Prostate gland (tissue), 2 donors: ENCODE data around the gene YIPF2. TPM values are rescaled to one million over a fixed set of nuclear protein-coding genes. Genes with fewer than 3 reads are reported as not detected.
"Not testable (repeated sequence)": the region's sequence is repeated elsewhere in the genome, so short reads cannot be mapped to it uniquely, and the experiment has no call there.

ENCODE experiments used
- DNase-seq: peaks from one replicate; pipeline ENCODE4 v3.0.0-alpha.2; 2019; ENCODE audit warnings: low spot score
- H3K27ac ChIP-seq, 2 donors: fragments of 200-600 bp; sonication (generic); 2 replicates each; pipeline ENCODE4 v1.5.1; 2017 to 2019
- H3K27me3 ChIP-seq: fragments of 200-600 bp; sonication (generic); replicated peaks from 2 replicates; pipeline ENCODE4 v1.5.1; 2019; ENCODE audit not compliant: insufficient read depth
- H3K36me3 ChIP-seq, 2 donors: fragments of 200-600 bp; sonication (generic); 1 replicate in 1 of 2; 2 replicates in 1 of 2; pipeline versions ENCODE4 v1.5.1 to v1.8.1; 2017 to 2019
- H3K4me1 ChIP-seq: fragments of 200-600 bp; sonication (generic); replicated peaks from 2 replicates; pipeline ENCODE4 v1.5.1; 2019
- H3K4me3 ChIP-seq, 2 donors: fragments of 200-600 bp; sonication (generic); 2 replicates each; pipeline ENCODE4 v1.5.1; 2017 to 2019
- H3K9me3 ChIP-seq: fragments of 200-600 bp; sonication (generic); 2 replicates; pipeline ENCODE4 v1.5.1; 2017
- POLR2A ChIP-seq: fragments of 450-650 bp; IDR thresholded peaks from one replicate; pipeline ENCODE4 v1.6.1; 2016; ENCODE audit warnings: antibody characterized with exemption, mild to moderate bottlenecking
- POLR2AphosphoS5 ChIP-seq: sonication (generic); formaldehyde crosslinking; IDR thresholded peaks from one replicate; pipeline ENCODE4 v1.6.1; 2017; ENCODE audit warnings: antibody characterized with exemption
- WGBS: methylation state at CpG from one replicate; pipeline ENCODE4 v1.1.5; 2018; 5-methylcytosine and 5-hydroxymethylcytosine counted together
- intact Hi-C: fragments of 100-400 bp; cut with DNase I; formaldehyde crosslinking; loops from one replicate; pipeline ENCODE4 v1.14.2; 2022
- total RNA-seq, 2 donors: library from RNA; depleted of rRNA; stranded (reverse); fragments of >200 nt; gene quantifications; one replicate each; pipeline ENCODE4 v1.1.0, GENCODE V29; 2016
- TF ChIP-seq, protein P1 (sequence below), 4 experiments: fragments of 200-600 bp in 2 of 4; fragments of 450-650 bp in 2 of 4; sonication (generic) in 2 of 4; IDR thresholded peaks; 1 replicate in 3 of 4; 2 replicates in 1 of 4; pipeline ENCODE4 v1.5.1; 2016 to 2019; ENCODE audit warnings: antibody characterized with exemption in 4 of 4, mild to moderate bottlenecking in 2 of 4, moderate library complexity in 2 of 4

The YIPF2 gene
- total RNA-seq, 2 donors from 2014 or later = 84.8 to 87.1 TPM

DNA sequence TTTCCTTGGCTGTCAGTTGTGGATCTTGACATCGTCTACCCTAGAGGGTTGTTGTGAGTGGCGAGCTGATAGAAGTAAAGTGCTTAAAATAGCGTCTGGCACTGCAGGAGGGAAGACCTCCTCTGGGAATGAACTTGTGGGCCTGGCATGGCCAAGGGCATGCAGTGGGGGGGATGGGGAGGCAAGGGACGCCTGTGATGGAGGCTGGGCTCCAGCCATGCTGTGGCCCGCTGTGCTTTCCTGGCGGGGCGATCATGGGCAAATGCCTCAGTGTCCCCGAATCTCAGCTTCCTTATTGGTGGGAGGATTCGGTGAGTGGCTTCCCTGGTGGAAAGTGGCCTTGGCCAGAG, 46.4 kb downstream of the YIPF2 start:
- WGBS = 79% methylated on average over 9 of the region's 9 CpGs
- no peaks in the 10 kb centered on the region for H3K36me3 ChIP-seq
- H3K27me3 ChIP-seq = no peaks in the 10 kb centered on the region
- intact Hi-C loops = no loop called here
- H3K27ac ChIP-seq = no peak overlapping the region
- no peak for DNase-seq
- no peak for TF ChIP-seq POLR2A
- TF ChIP-seq, protein P1, sequence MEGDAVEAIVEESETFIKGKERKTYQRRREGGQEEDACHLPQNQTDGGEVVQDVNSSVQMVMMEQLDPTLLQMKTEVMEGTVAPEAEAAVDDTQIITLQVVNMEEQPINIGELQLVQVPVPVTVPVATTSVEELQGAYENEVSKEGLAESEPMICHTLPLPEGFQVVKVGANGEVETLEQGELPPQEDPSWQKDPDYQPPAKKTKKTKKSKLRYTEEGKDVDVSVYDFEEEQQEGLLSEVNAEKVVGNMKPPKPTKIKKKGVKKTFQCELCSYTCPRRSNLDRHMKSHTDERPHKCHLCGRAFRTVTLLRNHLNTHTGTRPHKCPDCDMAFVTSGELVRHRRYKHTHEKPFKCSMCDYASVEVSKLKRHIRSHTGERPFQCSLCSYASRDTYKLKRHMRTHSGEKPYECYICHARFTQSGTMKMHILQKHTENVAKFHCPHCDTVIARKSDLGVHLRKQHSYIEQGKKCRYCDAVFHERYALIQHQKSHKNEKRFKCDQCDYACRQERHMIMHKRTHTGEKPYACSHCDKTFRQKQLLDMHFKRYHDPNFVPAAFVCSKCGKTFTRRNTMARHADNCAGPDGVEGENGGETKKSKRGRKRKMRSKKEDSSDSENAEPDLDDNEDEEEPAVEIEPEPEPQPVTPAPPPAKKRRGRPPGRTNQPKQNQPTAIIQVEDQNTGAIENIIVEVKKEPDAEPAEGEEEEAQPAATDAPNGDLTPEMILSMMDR (IDR thresholded peaks at IDR 0.05) = no peak
- no peak for TF ChIP-seq POLR2AphosphoS5
- H3K9me3 ChIP-seq = no peaks in the 10 kb centered on the region
- no peaks in the 10 kb centered on the region for H3K4me1 ChIP-seq
- no peak overlapping the region for H3K4me3 ChIP-seq

GRCh38 chr19:10881403-10882107, 46.9 kb downstream of the YIPF2 start:
- DNase-seq = no peak
- WGBS = 80% methylated on average over 14 of the region's 14 CpGs
- Histone ChIP-seq H3K9me3 (no peaks in the 10 kb centered on the region), H3K4me3 (no peak overlapping the region), H3K27me3 (no peaks in the 10 kb centered on the region), H3K4me1 (no peaks in the 10 kb centered on the region), H3K27ac (no peak overlapping the region), H3K36me3 (no peaks in the 10 kb centered on the region)
- intact Hi-C loops = no loop called here
- TF ChIP-seq, protein P1 (IDR thresholded peaks at IDR 0.05) = no peak
- TF ChIP-seq POLR2AphosphoS5 = no peak
- no peak for TF ChIP-seq POLR2A

DNA sequence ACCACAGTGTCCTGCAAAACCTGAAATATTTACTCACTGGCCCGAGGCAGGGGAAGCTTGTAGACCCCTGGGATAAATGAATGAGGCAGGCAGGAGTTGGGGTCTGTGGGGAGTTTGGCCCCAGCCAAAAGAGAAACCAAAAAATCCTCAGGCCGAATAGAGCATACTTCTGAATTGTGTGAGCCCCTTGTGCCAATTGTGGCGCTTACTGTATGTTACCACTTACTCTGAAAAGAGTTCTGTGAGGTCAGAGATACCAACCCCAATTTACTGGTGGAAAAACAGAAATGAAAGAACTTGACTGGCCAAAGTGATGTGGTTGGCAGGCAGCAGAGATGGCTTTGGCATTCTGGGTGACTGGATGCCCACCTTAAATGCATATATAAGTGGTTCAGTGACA, 50.2 kb downstream of the YIPF2 start:
- 81% methylated on average over 3 of the region's 3 CpGs for WGBS
- H3K4me1 ChIP-seq = no peaks in the 10 kb centered on the region
- TF ChIP-seq POLR2AphosphoS5 (no peak), POLR2A (no peak)
- TF ChIP-seq, protein P1 (IDR thresholded peaks at IDR 0.05) = no peak
- H3K4me3 ChIP-seq = no peak overlapping the region
- H3K9me3 ChIP-seq = no peaks in the 10 kb centered on the region
- no peak overlapping the region for H3K27ac ChIP-seq
- no peaks in the 10 kb centered on the region for H3K36me3 ChIP-seq
- intact Hi-C loops = loop anchor here (5.0 kb wide), 1 partner anchor 139 kb away; no protein-coding TSS in a partner anchor
- H3K27me3 ChIP-seq = no peaks in the 10 kb centered on the region
- no peak for DNase-seq

GRCh38 chr19:10877608-10878007, 50.8 kb downstream of the YIPF2 start:
- intact Hi-C loops = loop anchor here (5.0 kb wide), 1 partner anchor 140 kb away; no protein-coding TSS in a partner anchor
- H3K36me3 ChIP-seq, H3K9me3 ChIP-seq, H3K27ac ChIP-seq, H3K27me3 ChIP-seq, H3K4me1 ChIP-seq, DNase-seq, H3K4me3 ChIP-seq: not testable (repeated sequence)
- WGBS = 94% methylated on average over 9 of the region's 9 CpGs

DNA sequence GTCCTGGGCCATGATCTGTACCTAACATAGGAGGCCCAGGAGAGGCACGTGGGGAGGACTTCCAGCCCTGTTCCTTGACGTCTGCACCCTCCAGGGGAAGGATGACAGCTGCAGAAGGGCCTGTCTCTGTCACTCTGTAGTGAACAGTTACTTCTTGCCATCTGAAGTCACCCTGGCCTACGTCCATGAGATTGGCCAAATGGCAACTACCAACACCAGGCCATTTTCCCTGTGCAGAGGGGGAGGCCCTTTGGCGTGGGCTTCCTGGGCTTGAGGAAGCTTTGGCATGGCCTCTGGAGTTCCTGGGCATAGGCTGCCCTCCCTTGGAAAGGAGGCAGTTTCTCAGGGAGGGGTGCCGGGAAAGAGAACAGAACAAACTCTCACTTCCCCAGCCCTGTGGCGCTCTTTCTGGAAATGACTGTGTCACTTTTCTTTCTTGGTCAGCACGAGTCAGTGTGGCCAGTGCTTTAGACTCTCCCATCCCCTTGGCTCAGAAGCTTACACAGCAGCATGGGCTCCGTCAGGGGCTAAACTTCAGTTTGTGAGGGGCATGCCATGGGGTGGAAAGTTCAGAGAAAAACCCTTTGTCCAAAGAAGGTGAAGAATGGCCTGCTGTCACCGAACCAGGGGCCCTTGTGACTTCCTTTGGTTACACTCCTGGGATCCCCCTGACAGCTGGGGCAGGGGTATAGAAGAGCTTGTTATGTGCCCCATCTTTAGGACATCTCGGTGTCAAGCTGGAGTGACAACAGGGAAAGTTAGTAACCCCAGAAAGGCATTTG, 51.8 kb downstream of the YIPF2 start:
- Histone ChIP-seq H3K36me3 (no peaks in the 10 kb centered on the region), H3K4me3 (no peak overlapping the region), H3K27ac (no peak overlapping the region), H3K27me3 (no peaks in the 10 kb centered on the region), H3K9me3 (no peaks in the 10 kb centered on the region), H3K4me1 (no peaks in the 10 kb centered on the region)
- no peak for DNase-seq
- TF ChIP-seq POLR2AphosphoS5 (no peak), POLR2A (no peak)
- TF ChIP-seq, protein P1 (IDR thresholded peaks at IDR 0.05) = no peak
- 69% methylated on average over 10 of the region's 10 CpGs for WGBS
- intact Hi-C loops = loop anchor here (5.0 kb wide), 1 partner anchor 141 kb away; no protein-coding TSS in a partner anchor
